HEK293 (cell line): Measurements from ENCODE around the gene NFE2L3.

Experiments used
- KLF16 ChIP-seq: fragments of 450-650 bp; formaldehyde crosslinking; IDR thresholded peaks from 2 replicates; pipeline ENCODE4 v1.5.1; 2017; ENCODE audit warnings: missing biosample characterization, missing genetic modification characterization
- KLF8 ChIP-seq: fragments of 450-650 bp; formaldehyde crosslinking; IDR thresholded peaks from 2 replicates; pipeline ENCODE4 v1.5.1; 2016; ENCODE audit warnings: missing biosample characterization, missing genetic modification characterization
- OVOL3 ChIP-seq: fragments of 450-650 bp; formaldehyde crosslinking; IDR thresholded peaks from 2 replicates; pipeline ENCODE4 v1.5.1; 2016; ENCODE audit warnings: missing biosample characterization, missing genetic modification characterization
- TCF7L2 ChIP-seq: IDR thresholded peaks from 2 replicates; pipeline ENCODE4 v1.6.1; 2011; ENCODE audit warnings: low read depth, mild to moderate bottlenecking, inconsistent platforms, low read length, moderate library complexity, borderline replicate concordance
- TRIM28 ChIP-seq: IDR thresholded peaks from 2 replicates; pipeline ENCODE4 v1.6.1; 2011; ENCODE audit warnings: low read length, control low read depth, borderline replicate concordance
- ZBTB11 ChIP-seq: fragments of 450-650 bp; formaldehyde crosslinking; conservative IDR thresholded peaks from 2 replicates; pipeline ENCODE4 v1.5.1; 2016; ENCODE audit warnings: low read depth, missing biosample characterization, missing genetic modification characterization
- ZBTB49 ChIP-seq: fragments of 450-650 bp; formaldehyde crosslinking; IDR thresholded peaks from 2 replicates; pipeline ENCODE4 v1.5.1; 2016; ENCODE audit warnings: missing biosample characterization, missing genetic modification characterization, low read depth
- ZEB2 ChIP-seq: fragments of 450-650 bp; formaldehyde crosslinking; IDR thresholded peaks from 2 replicates; pipeline ENCODE4 v1.5.1; 2016; ENCODE audit warnings: missing biosample characterization, missing genetic modification characterization
- ZNF140 ChIP-seq: fragments of 450-650 bp; formaldehyde crosslinking; IDR thresholded peaks from 2 replicates; pipeline ENCODE4 v1.5.1; 2016; ENCODE audit warnings: missing biosample characterization, missing genetic modification characterization
- ZNF146 ChIP-seq: fragments of 450-650 bp; formaldehyde crosslinking; IDR thresholded peaks from 2 replicates; pipeline ENCODE4 v1.5.1; 2016; ENCODE audit warnings: missing biosample characterization, missing genetic modification characterization
- ZNF174 ChIP-seq: fragments of 450-650 bp; formaldehyde crosslinking; IDR thresholded peaks from 2 replicates; pipeline ENCODE4 v1.5.0; 2017; ENCODE audit warnings: missing biosample characterization, mild to moderate bottlenecking, missing genetic modification characterization
- ZNF2 ChIP-seq: fragments of 450-650 bp; formaldehyde crosslinking; IDR thresholded peaks from 2 replicates; pipeline ENCODE4 v1.5.1; 2016; ENCODE audit warnings: missing biosample characterization, missing genetic modification characterization
- ZNF223 ChIP-seq: fragments of 450-650 bp; formaldehyde crosslinking; IDR thresholded peaks from 2 replicates; pipeline ENCODE4 v1.5.1; 2016; ENCODE audit warnings: missing biosample characterization, missing genetic modification characterization
- ZNF26 ChIP-seq: fragments of 450-650 bp; formaldehyde crosslinking; IDR thresholded peaks from 2 replicates; pipeline ENCODE4 v1.5.1; 2016; ENCODE audit warnings: missing biosample characterization, missing genetic modification characterization
- ZNF292 ChIP-seq: fragments of 450-650 bp; formaldehyde crosslinking; IDR thresholded peaks from 2 replicates; pipeline ENCODE4 v1.5.1; 2016; ENCODE audit warnings: low read depth, missing biosample characterization, missing genetic modification characterization, borderline replicate concordance
- ZNF433 ChIP-seq: fragments of 450-650 bp; formaldehyde crosslinking; IDR thresholded peaks from 2 replicates; pipeline ENCODE4 v1.5.1; 2016; ENCODE audit warnings: missing biosample characterization, missing genetic modification characterization, low read depth
- ZNF571 ChIP-seq: fragments of 450-650 bp; formaldehyde crosslinking; IDR thresholded peaks from 2 replicates; pipeline ENCODE4 v1.5.0; 2017; ENCODE audit warnings: missing biosample characterization, missing genetic modification characterization
- ZNF580 ChIP-seq: fragments of 450-650 bp; formaldehyde crosslinking; IDR thresholded peaks from 2 replicates; pipeline ENCODE4 v1.5.1; 2016; ENCODE audit warnings: missing biosample characterization, missing genetic modification characterization
- ZNF629 ChIP-seq: fragments of 450-650 bp; formaldehyde crosslinking; IDR thresholded peaks from 2 replicates; pipeline ENCODE4 v1.5.1; 2017; ENCODE audit warnings: missing biosample characterization, missing genetic modification characterization
- TF ChIP-seq, protein P1 (sequence below): fragments of 450-650 bp; formaldehyde crosslinking; IDR thresholded peaks from 2 replicates; pipeline ENCODE4 v1.5.1; 2017; ENCODE audit warnings: missing biosample characterization, missing genetic modification characterization
- TF ChIP-seq, protein P2 (sequence below): fragments of 450-650 bp; formaldehyde crosslinking; IDR thresholded peaks from 2 replicates; pipeline ENCODE4 v1.5.1; 2016; ENCODE audit warnings: missing biosample characterization, missing genetic modification characterization
- TF ChIP-seq, protein P3 (sequence below): fragments of 450-650 bp; formaldehyde crosslinking; IDR thresholded peaks from 2 replicates; pipeline ENCODE4 v1.5.1; 2016; ENCODE audit warnings: missing biosample characterization, missing genetic modification characterization
- TF ChIP-seq, protein P4 (sequence below): fragments of 450-650 bp; formaldehyde crosslinking; IDR thresholded peaks from 2 replicates; pipeline ENCODE4 v1.5.1; 2017; ENCODE audit warnings: missing biosample characterization, mild to moderate bottlenecking, missing genetic modification characterization, moderate library complexity

The NFE2L3 gene

DNA sequence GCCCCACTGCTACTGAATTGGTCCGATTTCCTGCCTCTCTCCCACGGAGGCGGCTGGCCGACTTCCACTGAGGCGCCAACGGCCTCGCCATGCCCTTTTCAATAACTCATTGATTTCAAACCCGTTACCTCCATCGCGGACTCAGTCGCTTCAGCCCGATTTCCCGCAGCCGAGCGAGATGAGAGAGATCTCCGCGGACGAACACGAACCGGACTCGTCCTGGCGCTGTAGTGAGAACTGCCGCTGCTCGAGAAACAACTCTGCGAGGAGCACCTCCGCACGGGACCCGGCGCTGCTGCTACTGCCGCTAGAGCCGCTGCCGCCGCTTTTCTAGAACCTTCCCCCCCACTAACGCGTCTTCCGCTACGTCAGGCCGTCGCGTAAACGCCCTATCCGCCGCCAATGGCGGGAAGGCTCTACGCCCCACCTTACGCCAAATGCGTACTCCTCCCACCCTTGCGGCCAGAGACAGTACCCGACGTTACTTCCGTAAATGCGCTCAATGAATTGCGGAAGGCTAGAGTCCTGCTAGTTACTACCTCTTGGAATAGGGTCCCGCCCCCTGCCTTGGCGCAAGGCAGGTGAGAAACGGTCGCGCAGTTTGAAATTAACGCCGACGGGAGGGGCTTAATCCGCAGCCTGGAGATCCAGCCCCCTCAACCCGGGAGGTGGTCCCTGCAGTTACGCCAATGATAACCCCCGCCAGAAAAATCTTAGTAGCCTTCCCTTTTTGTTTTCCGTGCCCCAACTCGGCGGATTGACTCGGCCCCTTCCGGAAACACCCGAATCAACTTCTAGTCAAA lies 48.6 kb downstream of the NFE2L3 start, which contains the start of gene HNRNPA2B1 (continued):
- TF ChIP-seq, protein P1, sequence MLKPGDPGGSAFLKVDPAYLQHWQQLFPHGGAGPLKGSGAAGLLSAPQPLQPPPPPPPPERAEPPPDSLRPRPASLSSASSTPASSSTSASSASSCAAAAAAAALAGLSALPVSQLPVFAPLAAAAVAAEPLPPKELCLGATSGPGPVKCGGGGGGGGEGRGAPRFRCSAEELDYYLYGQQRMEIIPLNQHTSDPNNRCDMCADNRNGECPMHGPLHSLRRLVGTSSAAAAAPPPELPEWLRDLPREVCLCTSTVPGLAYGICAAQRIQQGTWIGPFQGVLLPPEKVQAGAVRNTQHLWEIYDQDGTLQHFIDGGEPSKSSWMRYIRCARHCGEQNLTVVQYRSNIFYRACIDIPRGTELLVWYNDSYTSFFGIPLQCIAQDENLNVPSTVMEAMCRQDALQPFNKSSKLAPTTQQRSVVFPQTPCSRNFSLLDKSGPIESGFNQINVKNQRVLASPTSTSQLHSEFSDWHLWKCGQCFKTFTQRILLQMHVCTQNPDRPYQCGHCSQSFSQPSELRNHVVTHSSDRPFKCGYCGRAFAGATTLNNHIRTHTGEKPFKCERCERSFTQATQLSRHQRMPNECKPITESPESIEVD: no peak
- TF ChIP-seq, protein P2, sequence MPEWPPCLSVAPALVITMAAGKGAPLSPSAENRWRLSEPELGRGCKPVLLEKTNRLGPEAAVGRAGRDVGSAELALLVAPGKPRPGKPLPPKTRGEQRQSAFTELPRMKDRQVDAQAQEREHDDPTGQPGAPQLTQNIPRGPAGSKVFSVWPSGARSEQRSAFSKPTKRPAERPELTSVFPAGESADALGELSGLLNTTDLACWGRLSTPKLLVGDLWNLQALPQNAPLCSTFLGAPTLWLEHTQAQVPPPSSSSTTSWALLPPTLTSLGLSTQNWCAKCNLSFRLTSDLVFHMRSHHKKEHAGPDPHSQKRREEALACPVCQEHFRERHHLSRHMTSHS (tag by site-specific recombination): no peak
- TF ChIP-seq ZEB2 (tag by site-specific recombination) (peak; percentile 86; the same call in 1 of the 2 replicates), ZBTB49 (no peak), ZNF292 (tag by site-specific recombination) (no peak), ZNF174 (tag by site-specific recombination) (no peak), TCF7L2 (no peak), ZNF433 (tag by site-specific recombination) (no peak), ZNF146 (tag by site-specific recombination) (peak; percentile 44), OVOL3 (no peak; the same call in 1 of the 2 replicates), TRIM28 (peak; percentile 54; the same call in 1 of the 2 replicates), ZNF571 (tag by site-specific recombination) (no peak), ZNF629 (tag by site-specific recombination) (peak; percentile 86), ZNF140 (no peak), ZNF223 (tag by site-specific recombination) (no peak), ZBTB11 (peak; percentile 29; the same call in 1 of the 2 replicates), ZNF2 (tag by site-specific recombination) (peak; percentile 88; the same call in 1 of the 2 replicates), ZNF26 (tag by site-specific recombination) (no peak), KLF8 (peak; percentile 69), ZNF580 (no peak; the same call in 1 of the 2 replicates), KLF16 (tag by site-specific recombination) (peak; percentile 80)
- TF ChIP-seq, protein P3, sequence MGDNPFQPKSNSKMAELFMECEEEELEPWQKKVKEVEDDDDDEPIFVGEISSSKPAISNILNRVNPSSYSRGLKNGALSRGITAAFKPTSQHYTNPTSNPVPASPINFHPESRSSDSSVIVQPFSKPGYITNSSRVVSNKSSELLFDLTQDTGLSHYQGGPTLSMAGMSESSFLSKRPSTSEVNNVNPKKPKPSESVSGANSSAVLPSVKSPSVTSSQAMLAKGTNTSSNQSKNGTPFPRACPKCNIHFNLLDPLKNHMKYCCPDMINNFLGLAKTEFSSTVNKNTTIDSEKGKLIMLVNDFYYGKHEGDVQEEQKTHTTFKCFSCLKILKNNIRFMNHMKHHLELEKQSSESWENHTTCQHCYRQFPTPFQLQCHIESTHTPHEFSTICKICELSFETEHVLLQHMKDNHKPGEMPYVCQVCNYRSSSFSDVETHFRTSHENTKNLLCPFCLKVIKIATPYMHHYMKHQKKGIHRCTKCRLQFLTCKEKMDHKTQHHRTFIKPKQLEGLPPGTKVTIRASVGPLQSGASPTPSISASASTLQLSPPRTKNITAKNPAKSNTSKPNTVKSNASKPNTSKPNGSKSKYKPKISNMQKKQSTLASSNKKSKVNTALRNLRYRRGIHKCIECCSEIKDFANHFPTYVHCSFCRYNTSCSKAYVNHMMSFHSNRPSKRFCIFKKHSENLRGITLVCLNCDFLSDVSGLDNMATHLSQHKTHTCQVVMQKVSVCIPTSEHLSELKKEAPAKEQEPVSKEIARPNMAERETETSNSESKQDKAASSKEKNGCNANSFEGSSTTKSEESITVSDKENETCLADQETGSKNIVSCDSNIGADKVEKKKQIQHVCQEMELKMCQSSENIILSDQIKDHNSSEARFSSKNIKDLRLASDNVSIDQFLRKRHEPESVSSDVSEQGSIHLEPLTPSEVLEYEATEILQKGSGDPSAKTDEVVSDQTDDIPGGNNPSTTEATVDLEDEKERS (tag by site-specific recombination): no peak
- TF ChIP-seq, protein P4, sequence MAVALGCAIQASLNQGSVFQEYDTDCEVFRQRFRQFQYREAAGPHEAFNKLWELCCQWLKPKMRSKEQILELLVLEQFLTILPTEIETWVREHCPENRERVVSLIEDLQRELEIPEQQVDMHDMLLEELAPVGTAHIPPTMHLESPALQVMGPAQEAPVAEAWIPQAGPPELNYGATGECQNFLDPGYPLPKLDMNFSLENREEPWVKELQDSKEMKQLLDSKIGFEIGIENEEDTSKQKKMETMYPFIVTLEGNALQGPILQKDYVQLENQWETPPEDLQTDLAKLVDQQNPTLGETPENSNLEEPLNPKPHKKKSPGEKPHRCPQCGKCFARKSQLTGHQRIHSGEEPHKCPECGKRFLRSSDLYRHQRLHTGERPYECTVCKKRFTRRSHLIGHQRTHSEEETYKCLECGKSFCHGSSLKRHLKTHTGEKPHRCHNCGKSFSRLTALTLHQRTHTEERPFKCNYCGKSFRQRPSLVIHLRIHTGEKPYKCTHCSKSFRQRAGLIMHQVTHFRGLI: no peak
